OCI-LY3 (cell line): ENCODE results near the gene OR8B3.

Experiments used
- H2AFZ ChIP-seq: fragments of 200-600, 300-600 bp; shearing (Covaris generic); 2 replicates; pipeline ENCODE4 v1.6.0; 2014; ENCODE audit warnings: antibody characterized with exemption, low read depth, low read length
- H3K27ac ChIP-seq: fragments of 200-600, 300-600 bp; sonication (generic); 2 replicates; pipeline ENCODE4 v1.5.1; 2014; ENCODE audit warnings: mild to moderate bottlenecking, low read length, moderate library complexity, mixed read lengths
- H3K27me3 ChIP-seq: fragments of 200-600, 300-600 bp; sonication (generic); 2 replicates; pipeline ENCODE4 v1.6.1; 2014; ENCODE audit warnings: low read depth, low read length, mixed read lengths
- H3K36me3 ChIP-seq: fragments of 200-600, 300-600 bp; sonication (generic); replicated peaks from 2 replicates; pipeline ENCODE3; 2014; ENCODE audit warnings: low read depth, low read length, mixed read lengths
- H3K4me1 ChIP-seq: fragments of 300-600, 200-600 bp; sonication (generic); 2 replicates; pipeline ENCODE4 v1.6.1; 2014; ENCODE audit warnings: low read length, mixed read lengths
- H3K4me2 ChIP-seq: fragments of 200-600, 300-600 bp; sonication (generic); 2 replicates; pipeline ENCODE4 v1.6.1; 2014; ENCODE audit warnings: low read length, mixed read lengths
- H3K4me3 ChIP-seq: fragments of 300-600, 200-600 bp; sonication (generic); 2 replicates; pipeline ENCODE4 v1.5.1; 2014; ENCODE audit warnings: antibody characterized with exemption, mild to moderate bottlenecking, low read length, moderate library complexity
- H3K79me2 ChIP-seq: fragments of 300-600, 200-600 bp; shearing (Covaris generic); 2 replicates; pipeline ENCODE4 v1.6.1; 2014; ENCODE audit warnings: mild to moderate bottlenecking, low read length, mixed read lengths
- H3K9ac ChIP-seq: fragments of 300-600, 200-600 bp; shearing (Covaris generic); 2 replicates; pipeline ENCODE4 v1.6.0; 2014; ENCODE audit warnings: mild to moderate bottlenecking, low read length, moderate library complexity
- H3K9me3 ChIP-seq: fragments of 200-600, 300-600 bp; shearing (Covaris generic); 2 replicates; pipeline ENCODE4 v1.6.1; 2014; ENCODE audit warnings: low read length, mixed read lengths; ENCODE audit not compliant: insufficient read depth
- H4K20me1 ChIP-seq: fragments of 200-600, 300-600 bp; sonication (generic); 2 replicates; pipeline ENCODE4 v1.6.1; 2016; ENCODE audit warnings: low read length, mixed read lengths; ENCODE audit not compliant: insufficient read depth
- EZH2phosphoT487 ChIP-seq: fragments of 200-600 bp; shearing (Covaris generic); IDR thresholded peaks from 2 replicates; pipeline ENCODE4 v1.6.1; 2018; ENCODE audit warnings: antibody characterized with exemption, mixed run types, low read depth
- TF ChIP-seq, protein P1 (sequence below): fragments of 200-600, 300-600 bp; sonication (generic); IDR thresholded peaks from 2 replicates; pipeline ENCODE4 v1.5.1; 2014; ENCODE audit warnings: antibody characterized with exemption, low read length, low read depth

Gene OR8B3

DNA sequence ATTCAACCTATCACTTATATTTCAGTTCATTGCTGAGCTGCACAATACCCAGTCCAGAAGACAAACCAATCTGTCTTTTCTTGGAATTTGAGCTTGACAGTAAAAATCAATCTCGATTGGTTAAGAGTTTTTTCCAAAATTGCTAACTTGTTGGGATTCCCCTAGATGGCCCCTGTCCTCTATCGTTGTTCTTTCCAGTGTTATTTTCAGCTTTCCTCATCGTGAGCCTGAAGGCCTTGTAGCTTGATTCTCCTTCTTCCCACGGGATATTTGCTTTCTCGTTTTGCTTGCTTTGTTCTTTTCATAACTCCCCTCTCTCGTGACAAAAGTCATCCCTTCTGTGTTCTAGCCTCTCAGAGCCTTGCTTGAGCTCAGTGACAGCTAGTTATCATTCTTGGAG, 43.6 kb upstream of the OR8B3 start:
- no peak overlapping the region for H3K4me2 ChIP-seq
- no peak overlapping the region for H2AFZ ChIP-seq
- H3K27ac ChIP-seq = no peak overlapping the region
- H3K79me2 ChIP-seq = no peaks in the 10 kb centered on the region
- H3K27me3 ChIP-seq = no peaks in the 10 kb centered on the region
- no peaks in the 10 kb centered on the region for H3K36me3 ChIP-seq
- H3K9ac ChIP-seq = no peak overlapping the region
- H3K4me3 ChIP-seq = no peak overlapping the region
- no peaks in the 10 kb centered on the region for H3K9me3 ChIP-seq
- H4K20me1 ChIP-seq = no peaks in the 10 kb centered on the region
- no peak for TF ChIP-seq EZH2phosphoT487
- TF ChIP-seq, protein P1, sequence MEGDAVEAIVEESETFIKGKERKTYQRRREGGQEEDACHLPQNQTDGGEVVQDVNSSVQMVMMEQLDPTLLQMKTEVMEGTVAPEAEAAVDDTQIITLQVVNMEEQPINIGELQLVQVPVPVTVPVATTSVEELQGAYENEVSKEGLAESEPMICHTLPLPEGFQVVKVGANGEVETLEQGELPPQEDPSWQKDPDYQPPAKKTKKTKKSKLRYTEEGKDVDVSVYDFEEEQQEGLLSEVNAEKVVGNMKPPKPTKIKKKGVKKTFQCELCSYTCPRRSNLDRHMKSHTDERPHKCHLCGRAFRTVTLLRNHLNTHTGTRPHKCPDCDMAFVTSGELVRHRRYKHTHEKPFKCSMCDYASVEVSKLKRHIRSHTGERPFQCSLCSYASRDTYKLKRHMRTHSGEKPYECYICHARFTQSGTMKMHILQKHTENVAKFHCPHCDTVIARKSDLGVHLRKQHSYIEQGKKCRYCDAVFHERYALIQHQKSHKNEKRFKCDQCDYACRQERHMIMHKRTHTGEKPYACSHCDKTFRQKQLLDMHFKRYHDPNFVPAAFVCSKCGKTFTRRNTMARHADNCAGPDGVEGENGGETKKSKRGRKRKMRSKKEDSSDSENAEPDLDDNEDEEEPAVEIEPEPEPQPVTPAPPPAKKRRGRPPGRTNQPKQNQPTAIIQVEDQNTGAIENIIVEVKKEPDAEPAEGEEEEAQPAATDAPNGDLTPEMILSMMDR = no peak
- H3K4me1 ChIP-seq = no peaks in the 10 kb centered on the region

DNA sequence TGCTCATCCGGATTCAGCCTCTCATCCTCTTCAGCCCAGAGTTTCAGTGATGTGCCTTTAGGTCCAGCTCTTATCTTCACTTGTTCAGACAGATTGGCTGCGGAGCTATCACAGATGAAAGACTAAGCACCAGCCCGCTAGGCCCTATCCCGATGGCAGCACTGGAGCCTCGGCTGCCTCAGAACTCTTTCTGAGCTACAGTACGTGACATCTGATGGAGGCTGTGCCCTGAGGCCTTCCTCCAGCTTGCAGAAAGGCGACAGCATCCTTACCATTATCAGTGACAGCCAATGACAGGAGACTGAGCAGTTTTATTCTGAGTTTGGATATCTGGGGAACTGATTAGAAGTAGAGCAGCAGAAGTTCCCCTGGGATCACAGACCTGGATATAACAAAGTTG, 42.7 kb upstream of the OR8B3 start:
- H3K27ac ChIP-seq = no peak overlapping the region
- no peaks in the 10 kb centered on the region for H3K79me2 ChIP-seq
- H2AFZ ChIP-seq = no peak overlapping the region
- no peaks in the 10 kb centered on the region for H3K9me3 ChIP-seq
- H3K4me2 ChIP-seq = no peak overlapping the region
- H3K4me3 ChIP-seq = no peak overlapping the region
- no peak overlapping the region for H3K9ac ChIP-seq
- no peaks in the 10 kb centered on the region for H3K27me3 ChIP-seq
- H4K20me1 ChIP-seq = no peaks in the 10 kb centered on the region
- TF ChIP-seq, protein P1 = no peak
- no peak for TF ChIP-seq EZH2phosphoT487
- H3K4me1 ChIP-seq = no peaks in the 10 kb centered on the region
- H3K36me3 ChIP-seq = no peaks in the 10 kb centered on the region

DNA sequence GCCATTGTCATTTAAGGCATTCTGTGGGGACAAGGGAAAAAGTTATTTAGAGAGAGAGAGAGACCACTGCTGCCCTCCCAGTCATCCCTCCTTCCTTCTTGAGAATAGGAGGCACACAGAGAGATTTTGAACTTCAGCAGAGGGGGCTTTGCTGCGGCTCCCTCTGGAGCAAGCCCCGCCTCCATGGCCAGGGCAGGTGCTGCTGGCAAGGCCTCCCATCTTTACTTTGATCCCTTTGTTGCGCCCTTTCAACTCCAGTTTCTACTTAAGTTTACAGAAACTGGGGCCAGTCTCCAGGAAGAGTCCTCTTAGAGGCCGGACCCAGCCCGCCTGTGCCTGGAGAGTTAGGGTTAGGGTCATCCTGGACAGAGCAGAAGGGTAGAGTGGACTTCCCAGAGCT, 42.3 kb upstream of the OR8B3 start:
- Histone ChIP-seq H3K79me2 (no peaks in the 10 kb centered on the region), H3K4me3 (no peak overlapping the region), H3K4me1 (no peaks in the 10 kb centered on the region), H3K4me2 (no peak overlapping the region), H4K20me1 (no peaks in the 10 kb centered on the region), H3K9ac (no peak overlapping the region), H3K27ac (no peak overlapping the region), H3K27me3 (0 out of 2 replicates have a peak, but pooled peaks cover under 1% of the 10 kb centered on the region), H3K36me3 (no peaks in the 10 kb centered on the region), H2AFZ (no peak overlapping the region), H3K9me3 (no peaks in the 10 kb centered on the region)
- TF ChIP-seq, protein P1 = no peak
- TF ChIP-seq EZH2phosphoT487 = no peak

DNA sequence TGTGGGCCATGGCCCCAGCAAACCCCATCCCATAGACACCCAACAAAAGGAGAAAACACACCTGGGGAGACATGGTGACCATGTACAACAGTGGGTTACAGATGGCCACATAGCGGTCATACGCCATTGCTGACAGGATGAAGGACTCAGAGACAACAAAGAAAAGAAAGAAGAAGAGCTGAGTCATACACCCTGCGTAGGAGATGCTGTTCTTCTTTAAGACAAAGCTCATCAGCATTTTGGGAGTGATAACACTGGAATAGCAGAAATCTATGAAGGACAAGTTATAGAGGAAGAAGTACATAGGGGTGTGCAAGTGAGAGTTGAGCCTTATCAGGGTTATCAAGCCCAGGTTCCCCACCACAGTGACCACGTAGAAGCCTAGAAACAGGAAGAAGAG, 41.8 kb upstream of the OR8B3 start:
- Histone ChIP-seq H3K9ac (no peak overlapping the region), H2AFZ (no peak overlapping the region), H3K79me2 (no peaks in the 10 kb centered on the region), H3K27me3 (0 out of 2 replicates have a peak, but pooled peaks cover 5% of the 10 kb centered on the region), H4K20me1 (no peaks in the 10 kb centered on the region), H3K4me3 (no peak overlapping the region), H3K27ac (no peak overlapping the region), H3K9me3 (no peaks in the 10 kb centered on the region), H3K4me1 (no peaks in the 10 kb centered on the region), H3K4me2 (no peak overlapping the region), H3K36me3 (no peaks in the 10 kb centered on the region)
- no peak for TF ChIP-seq EZH2phosphoT487
- TF ChIP-seq, protein P1 = no peak
